K562 (cell line): Measurements from ENCODE around the gene TYSND1. TPM values are rescaled to one million over a fixed set of nuclear protein-coding genes. Genes with fewer than 3 reads are reported as not detected.

ENCODE experiments used
- ATF2 ChIP-seq: sonication (generic); formaldehyde crosslinking; IDR thresholded peaks from 2 replicates; pipeline ENCODE4 v1.8.1; 2022; ENCODE audit warnings: missing genetic modification reagents
- FOXJ2 ChIP-seq: fragments of 200-800 bp; sonication (Bioruptor generic); IDR thresholded peaks from 2 replicates; pipeline ENCODE4 v1.6.1; 2016; ENCODE audit warnings: missing genetic modification characterization, missing compliant biosample characterization
- GATAD2A ChIP-seq: fragments of 450-650 bp; IDR thresholded peaks from 2 replicates; pipeline ENCODE4 v1.6.1; 2017
- GTF2A2 ChIP-seq: IDR thresholded peaks from 2 replicates; pipeline ENCODE4 v1.6.1; 2016; ENCODE audit warnings: mild to moderate bottlenecking, missing genetic modification characterization, missing compliant biosample characterization
- MLX ChIP-seq, 2 experiments: fragments of 450-650 bp in 1 of 2; sonication (generic) in 1 of 2; formaldehyde crosslinking; conservative IDR thresholded peaks; 2 replicates each; pipeline versions ENCODE4 v1.4.0 to v1.8.1; 2020 to 2022; ENCODE audit warnings: mild to moderate bottlenecking in 1 of 2, missing genetic modification reagents in 1 of 2
- NFYB ChIP-seq: IDR thresholded peaks from 2 replicates; pipeline ENCODE4 v1.6.1; 2011; ENCODE audit warnings: mild to moderate bottlenecking, moderate library complexity; ENCODE audit not compliant: insufficient read length; ENCODE audit errors: extremely low read depth
- RBFOX2 ChIP-seq: fragments of 200-400 bp; formaldehyde crosslinking; IDR thresholded peaks from 2 replicates; pipeline ENCODE4 v1.6.1; 2017; ENCODE audit warnings: low read depth, mild to moderate bottlenecking, low read length, moderate library complexity
- RBM34 ChIP-seq: fragments of 200-400 bp; formaldehyde crosslinking; IDR thresholded peaks from 2 replicates; pipeline ENCODE4 v1.6.1; 2018; ENCODE audit warnings: low read length, borderline replicate concordance; ENCODE audit not compliant: insufficient read depth
- RERE ChIP-seq: sonication (generic); formaldehyde crosslinking; IDR thresholded peaks from 2 replicates; pipeline ENCODE4 v1.8.0; 2023; ENCODE audit warnings: missing genetic modification reagents, mild to moderate bottlenecking, borderline replicate concordance
- SIN3B ChIP-seq: fragments of 450-650 bp; IDR thresholded peaks from 2 replicates; pipeline ENCODE4 v1.6.1; 2017; ENCODE audit warnings: low read depth, mild to moderate bottlenecking, moderate library complexity
- TCFL5 ChIP-seq: fragments of 250-450 bp; sonication (Bioruptor Pico); conservative IDR thresholded peaks from 2 replicates; pipeline ENCODE4 v1.6.1; 2021; ENCODE audit warnings: mild to moderate bottlenecking, moderate library complexity, matching md5 sums
- TOE1 ChIP-seq, 2 experiments: fragments of 450-650 bp in 1 of 2; sonication (generic) in 1 of 2; formaldehyde crosslinking in 1 of 2; IDR thresholded peaks; 2 replicates each; pipeline versions ENCODE4 v1.7.1 to v1.8.0; 2016 to 2022; ENCODE audit warnings: borderline replicate concordance in 2 of 2, mild to moderate bottlenecking in 2 of 2, antibody characterized with exemption in 1 of 2, inconsistent platforms in 1 of 2, low read depth in 1 of 2, missing genetic modification reagents in 1 of 2, moderate library complexity in 1 of 2
- ZNF12 ChIP-seq: sonication (generic); formaldehyde crosslinking; IDR thresholded peaks from 2 replicates; pipeline ENCODE4 v1.4.0; 2020; ENCODE audit warnings: mild to moderate bottlenecking, missing genetic modification reagents
- ZNF217 ChIP-seq: sonication (generic); formaldehyde crosslinking; IDR thresholded peaks from 2 replicates; pipeline ENCODE4 v1.8.0; 2022; ENCODE audit warnings: mild to moderate bottlenecking, missing genetic modification reagents
- polyA plus RNA-seq, 8 experiments: library from polyadenylated mRNA; depleted of rRNA in 4 of 8; stranded (reverse) in 5 of 8; unstranded in 3 of 8; fragments of >200 nt; fragmentation: Nextera tagmentation in 2 of 8; fragmentation: Illumina TruSeq in 1 of 8; extraction: Ambion mirVana in 2 of 8; extraction: Trizol in 1 of 8; gene quantifications; 2 replicates each; pipeline versions ENCODE4 v1.2.1 to v1.2.3, GENCODE V29; 2011 to 2014; ENCODE audit warnings: inconsistent platforms in 1 of 8, missing spikeins in 1 of 8
- total RNA-seq, 7 experiments: library from RNA; depleted of rRNA in 6 of 7; stranded (reverse); fragments of >200 nt in 6 of 7; fragmentation: Illumina TruSeq in 2 of 7; extraction: Trizol in 2 of 7; gene quantifications; 2 replicates each; pipeline versions ENCODE4 v1.2.1 to v1.2.3, GENCODE V29; 2011 to 2021; ENCODE audit warnings: low replicate concordance in 1 of 7

Gene TYSND1
- total and polyA plus RNA-seq, 9 of the 15 experiments (the other 6 are each of a cell fraction or from before 2014, with no cell fraction given) = 0.60 to 2.0 (median 1.3) TPM

GRCh38 chr10:70169649-70170364, 23.3 kb upstream of the TYSND1 start (continued):
- TF ChIP-seq MLX (CRISPR knock-in tag; conservative IDR thresholded peaks at IDR 0.05) = 0 out of 4 replicates have a peak, but pooled peaks of 1 of the 2 experiments have one; percentile 46
- TF ChIP-seq ZNF12 (CRISPR knock-in tag) = peak; percentile 68; the same call in 1 of the 2 replicates
- no peak for TF ChIP-seq TCFL5
- TF ChIP-seq TOE1 (IDR thresholded peaks at IDR 0.05; ENCODE audit: borderline replicate concordance) = no peak
- TF ChIP-seq TOE1 (CRISPR knock-in tag; IDR thresholded peaks at IDR 0.05; ENCODE audit: borderline replicate concordance, low read depth) = no peak
- no peak for TF ChIP-seq RERE (CRISPR knock-in tag)
- no peak for TF ChIP-seq GTF2A2
- TF ChIP-seq RBM34 = no peak
- TF ChIP-seq ZNF217 (CRISPR knock-in tag) = no peak
- TF ChIP-seq GATAD2A = no peak
- TF ChIP-seq FOXJ2 = no peak
- TF ChIP-seq RBFOX2 = no peak
- TF ChIP-seq ATF2 (CRISPR knock-in tag) = no peak
- TF ChIP-seq SIN3B = no peak
- TF ChIP-seq NFYB = no peak
